CD4-positive, alpha-beta memory T cell (primary cell): ENCODE results near the gene ICAM1. TPM values are rescaled to one million over a fixed set of nuclear protein-coding genes. Genes with fewer than 3 reads are reported as not detected.

Source experiments
- CTCF ChIA-PET: fragments of 350-600 bp; sonication (Branson Sonifier 250); formaldehyde crosslinking; loops from one replicate; lab custom pipeline; 2021; ENCODE audit warnings: inconsistent platforms; ENCODE audit not compliant: partially characterized antibody; lab: Charles Lee
- POLR2A ChIA-PET: fragments of 350-600 bp; sonication (Branson Sonifier 250); formaldehyde crosslinking; loops from one replicate; lab custom pipeline; 2021; ENCODE audit not compliant: partially characterized antibody; lab: Charles Lee
- DNase-seq, 5 donors: peaks; one replicate each; pipeline versions ENCODE4 v3.0.0 to v3.0.0-alpha.2; 2020 to 2022; ENCODE audit warnings: mixed read lengths in 1 of 5
- H3K27ac ChIP-seq: one replicate; pipeline ENCODE4 v1.7.0; 2013; ENCODE audit warnings: low read depth, low read length
- H3K27me3 ChIP-seq: 2 replicates; pipeline ENCODE4 v1.7.0; 2013; ENCODE audit warnings: mild to moderate bottlenecking, low read length, moderate library complexity; ENCODE audit not compliant: insufficient read depth
- H3K36me3 ChIP-seq: 2 replicates; pipeline ENCODE4 v1.7.0; 2013; ENCODE audit warnings: mild to moderate bottlenecking, low read length, moderate library complexity; ENCODE audit not compliant: insufficient read depth
- H3K4me1 ChIP-seq: 2 replicates; pipeline ENCODE4 v1.7.0; 2013; ENCODE audit warnings: mild to moderate bottlenecking, low read length, moderate library complexity; ENCODE audit not compliant: insufficient read depth
- H3K4me3 ChIP-seq, 2 donors: one replicate each; pipeline ENCODE4 v1.7.0; 2013; ENCODE audit warnings: low read length in 2 of 2, mild to moderate bottlenecking in 1 of 2
- H3K9me3 ChIP-seq, 2 donors: one replicate each; pipeline ENCODE4 v1.7.0; 2013; ENCODE audit warnings: low read length in 2 of 2, control low read depth in 1 of 2; ENCODE audit not compliant: control insufficient read depth in 1 of 2
- H3K27ac Mint-ChIP-seq, 7 donors: one replicate each; pipeline ENCODE4 v1.8.0; 2020 to 2021; ENCODE audit warnings: mixed read lengths in 7 of 7, mild to moderate bottlenecking in 6 of 7, inconsistent platforms in 3 of 7, moderate library complexity in 3 of 7
- H3K27me3 Mint-ChIP-seq, 2 donors: one replicate each; pipeline ENCODE4 v1.8.0; 2020 to 2021; ENCODE audit warnings: mixed read lengths in 2 of 2
- H3K36me3 Mint-ChIP-seq, 2 donors: one replicate each; pipeline ENCODE4 v1.8.0; 2020 to 2021; ENCODE audit warnings: mixed read lengths in 2 of 2, inconsistent platforms in 1 of 2, mild to moderate bottlenecking in 1 of 2
- H3K4me1 Mint-ChIP-seq, 4 donors: one replicate each; pipeline ENCODE4 v1.8.0; 2020 to 2021; ENCODE audit warnings: mixed read lengths in 4 of 4, mild to moderate bottlenecking in 1 of 4
- H3K4me3 Mint-ChIP-seq, 8 donors: one replicate each; pipeline ENCODE4 v1.8.0; 2020 to 2021; ENCODE audit warnings: mixed read lengths in 8 of 8, mild to moderate bottlenecking in 7 of 8, moderate library complexity in 6 of 8, inconsistent platforms in 3 of 8
- H3K9me3 Mint-ChIP-seq, 8 donors: one replicate each; pipeline ENCODE4 v1.8.0; 2020 to 2021; ENCODE audit warnings: mixed read lengths in 8 of 8, mild to moderate bottlenecking in 5 of 8, inconsistent platforms in 3 of 8, moderate library complexity in 1 of 8
- intact Hi-C: fragments of 100-400 bp; cut with micrococcal nuclease; formaldehyde crosslinking; loops from one replicate; pipeline ENCODE4 v1.15.1; 2023
- polyA plus RNA-seq, 2 donors: library from polyadenylated mRNA; unstranded; fragments of 300-500 nt; fragmentation: Illumina TruSeq; gene quantifications; one replicate each; pipeline ENCODE4 v1.2.3, GENCODE V29; 2021
- total RNA-seq, 2 experiments: library from RNA; stranded (reverse); gene quantifications; one replicate each; pipeline ENCODE4 v1.2.3, GENCODE V29; 2021

ICAM1 gene
- total and polyA plus RNA-seq, 4 experiments from 2014 or later = 2.5 to 8.2 (median 7.8) TPM

DNA sequence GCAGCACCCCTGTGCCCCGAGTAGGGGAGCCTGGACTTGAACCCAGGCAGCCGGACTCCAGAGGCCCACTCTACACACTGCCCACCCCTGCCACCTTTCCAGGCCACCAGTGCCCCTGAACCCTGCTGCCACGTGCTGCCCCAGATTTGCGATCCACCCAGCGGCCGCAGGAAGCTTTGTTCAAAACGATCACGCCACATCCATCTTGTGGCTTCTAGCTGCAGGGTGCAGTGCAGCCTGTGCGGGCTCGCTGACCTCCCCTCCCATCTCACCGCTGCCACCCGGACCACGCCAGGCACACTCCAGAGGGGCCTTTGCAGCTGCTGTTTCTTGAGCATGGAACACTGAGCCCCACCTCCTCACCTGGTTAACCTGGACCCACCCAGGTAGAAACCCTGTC, 58.6 kb downstream of the ICAM1 start:
- Mint-ChIP-seq H3K9me3 (no peaks in the 10 kb centered on the region), H3K4me1 (peaks cover 7 to 38% (median 22%) of the 10 kb centered on the region in 4 donors), H3K36me3 (peaks cover 10 to 38% of the 10 kb centered on the region in 2 donors), H3K27me3 (no peaks in the 10 kb centered on the region), H3K4me3 (no peak overlapping the region), H3K27ac (peak overlapping the region in 1 of 7 donors; percentile 47)
- Histone ChIP-seq H3K9me3 (no peaks in the 10 kb centered on the region), H3K4me3 (no peak overlapping the region), H3K27ac (no peak overlapping the region), H3K4me1 (peaks cover 25% of the 10 kb centered on the region), H3K27me3 (no peaks in the 10 kb centered on the region), H3K36me3 (peaks cover 56% of the 10 kb centered on the region)
- intact Hi-C loops = no loop called here
- ChIA-PET CTCF (interaction anchor here (3.3 kb wide), 1 partner anchor 70 kb away, joined by 18 read pairs; no protein-coding TSS in a partner anchor), POLR2A (interaction anchor here (0.9 to 1.0 kb wide), 2 partner anchors 50 to 58 kb away, joined by 3 to 4 read pairs; partner anchors contain the start of gene ICAM1)
- DNase-seq = no peak

DNA sequence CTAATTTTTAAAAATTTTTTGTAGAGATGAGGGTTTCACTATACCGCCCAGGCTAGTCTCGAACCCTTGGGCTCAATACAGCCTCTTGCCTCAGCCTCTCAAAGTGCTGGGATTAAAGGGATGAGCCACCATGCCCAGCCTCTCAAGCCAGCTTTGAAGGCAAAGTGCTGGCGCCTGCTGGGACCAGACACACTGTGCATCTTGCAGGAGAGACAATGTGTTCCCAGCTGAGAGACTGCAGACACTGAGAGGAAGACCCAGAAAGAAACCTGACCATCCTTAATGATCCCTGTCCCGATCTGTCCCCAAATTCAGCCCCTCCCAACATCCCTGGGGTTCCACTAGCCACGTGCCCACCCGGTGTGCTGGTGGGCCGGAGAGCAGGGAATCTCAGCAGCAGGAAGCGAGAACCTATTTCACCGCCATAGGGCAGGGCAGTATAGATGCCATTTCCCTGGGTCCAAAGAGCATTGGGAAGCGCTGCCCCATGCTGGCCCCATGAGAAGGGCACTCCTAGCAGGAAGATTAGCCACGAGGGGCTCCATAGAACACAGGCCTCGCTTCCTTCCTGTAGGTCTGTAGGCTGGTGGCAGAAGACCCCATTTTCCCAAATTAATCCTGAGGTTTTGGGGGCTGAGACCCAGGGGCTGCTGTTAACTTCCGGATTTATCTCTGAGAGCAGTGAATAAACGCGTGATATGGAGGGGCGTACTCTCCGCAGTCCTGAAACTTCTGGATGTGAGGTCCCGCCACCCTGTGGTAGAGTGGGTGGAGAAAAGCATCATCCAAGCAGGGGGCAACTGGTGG, 61.4 kb downstream of the ICAM1 start:
- ChIA-PET POLR2A (interaction anchor here (0.6 to 3.6 kb wide), 10 partner anchors 10 to 234 kb away, joined by 3 to 33 read pairs (median 6); partner anchors contain the start of genes CDC37, FDX2, ICAM1 and KRI1), CTCF (interaction anchor here (0.6 to 3.3 kb wide), 4 partner anchors 12 to 82 kb away, joined by 3 to 18 read pairs (median 5); no protein-coding TSS in a partner anchor)
- H3K27ac ChIP-seq = peak overlapping the region; percentile 88
- H3K4me1 ChIP-seq = peaks cover 37% of the 10 kb centered on the region
- Mint-ChIP-seq H3K36me3 (peaks cover 10 to 38% of the 10 kb centered on the region in 2 donors), H3K9me3 (no peaks in the 10 kb centered on the region), H3K27me3 (no peaks in the 10 kb centered on the region), H3K4me3 (peak overlapping the region; percentile 92 to 99 (median 96)), H3K4me1 (peaks cover 7 to 54% (median 26%) of the 10 kb centered on the region in 4 donors), H3K27ac (peak overlapping the region; percentile 91 to 98 (median 97))
- H3K4me3 ChIP-seq = peak overlapping the region; percentile 73 to 89
- no peak for DNase-seq
- H3K27me3 ChIP-seq = no peaks in the 10 kb centered on the region
- intact Hi-C loops = loop anchor here (2.0 to 5.0 kb wide), 3 partner anchors 44 to 515 kb away; partner anchors contain the start of genes FBXL12, ICAM5 and PPAN
- peaks cover 53% of the 10 kb centered on the region for H3K36me3 ChIP-seq
- H3K9me3 ChIP-seq = no peaks in the 10 kb centered on the region

DNA sequence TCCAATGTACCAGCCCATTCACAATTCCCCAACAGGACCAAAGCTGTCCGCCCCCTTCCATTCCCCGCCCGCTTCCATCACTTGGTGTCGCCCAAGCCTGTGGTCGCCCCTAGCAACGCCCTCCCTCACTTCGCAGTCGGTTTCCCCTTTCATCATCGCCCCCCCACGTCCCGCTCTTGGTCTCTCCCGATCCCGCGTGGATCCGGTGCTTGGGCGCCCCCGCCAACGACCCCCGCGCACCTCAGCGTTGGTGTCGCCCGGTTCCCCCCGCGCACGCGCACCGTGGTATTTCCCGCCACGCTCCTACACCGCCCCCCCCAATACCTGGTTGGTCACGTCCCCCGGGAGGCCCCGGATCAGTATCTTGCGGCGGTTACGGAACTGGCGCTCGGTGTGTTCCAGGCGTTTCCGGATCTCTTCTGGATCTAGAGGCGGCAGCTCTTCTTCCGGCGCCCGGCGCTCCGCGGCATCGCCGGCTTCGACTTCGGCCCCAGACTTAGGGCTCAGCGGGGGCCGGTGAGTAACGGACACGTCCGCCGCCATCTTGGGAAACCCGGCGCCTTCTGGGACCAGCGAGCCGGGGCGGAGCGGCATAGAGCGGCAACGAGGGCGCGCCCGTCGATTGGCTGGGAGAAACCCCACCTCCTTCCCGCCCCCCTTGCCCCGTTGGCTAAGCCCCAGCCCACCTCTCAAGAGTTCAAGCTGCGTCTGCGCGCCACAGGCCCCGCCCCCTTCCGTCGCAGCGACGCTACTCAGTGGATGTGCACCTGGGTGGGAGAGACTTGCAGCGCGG, 62.2 kb downstream of the ICAM1 start, which contains the start of gene RAVER1:
Gene RAVER1 (minus strand): TSS at position 565 of the 793 bp plus-strand sequence. CDS start 22 bp downstream, at position 543.
- POLR2A ChIA-PET = interaction anchor here (0.6 to 3.6 kb wide), 19 partner anchors 10 to 385 kb away, joined by 3 to 33 read pairs (median 4); partner anchors contain the start of genes CDC37, DNM2, FDX2 and ICAM1
- intact Hi-C loops = loop anchor here (1.0 to 5.0 kb wide), 7 partner anchors 17 to 516 kb away; partner anchors contain the start of genes CDC37, FBXL12, FDX2 and ICAM1
- Histone ChIP-seq H3K4me1 (peaks cover 44% of the 10 kb centered on the region), H3K9me3 (no peaks in the 10 kb centered on the region), H3K27ac (peak within 1 kb of the TSS; percentile 88), H3K36me3 (peaks cover 45% of the 10 kb centered on the region), H3K27me3 (no peaks in the 10 kb centered on the region), H3K4me3 (peak within 1 kb of the TSS; percentile 73 to 89)
- no peaks in the 10 kb centered on the region for H3K27me3 Mint-ChIP-seq
- H3K36me3 Mint-ChIP-seq = peaks cover 10 to 35% of the 10 kb centered on the region in 2 donors
- H3K4me1 Mint-ChIP-seq = peaks cover 7 to 57% (median 27%) of the 10 kb centered on the region in 4 donors
- DNase-seq = peak; percentile 97 to 98 (median 98)
- no peaks in the 10 kb centered on the region for H3K9me3 Mint-ChIP-seq
- peak within 1 kb of the TSS; percentile 91 to 98 (median 97) for H3K27ac Mint-ChIP-seq
- CTCF ChIA-PET = interaction anchor here (0.6 to 1.3 kb wide), 3 partner anchors 13 to 83 kb away, joined by 4 to 6 read pairs (median 4); no protein-coding TSS in a partner anchor
- H3K4me3 Mint-ChIP-seq = peak within 1 kb of the TSS; percentile 92 to 99 (median 96)

DNA sequence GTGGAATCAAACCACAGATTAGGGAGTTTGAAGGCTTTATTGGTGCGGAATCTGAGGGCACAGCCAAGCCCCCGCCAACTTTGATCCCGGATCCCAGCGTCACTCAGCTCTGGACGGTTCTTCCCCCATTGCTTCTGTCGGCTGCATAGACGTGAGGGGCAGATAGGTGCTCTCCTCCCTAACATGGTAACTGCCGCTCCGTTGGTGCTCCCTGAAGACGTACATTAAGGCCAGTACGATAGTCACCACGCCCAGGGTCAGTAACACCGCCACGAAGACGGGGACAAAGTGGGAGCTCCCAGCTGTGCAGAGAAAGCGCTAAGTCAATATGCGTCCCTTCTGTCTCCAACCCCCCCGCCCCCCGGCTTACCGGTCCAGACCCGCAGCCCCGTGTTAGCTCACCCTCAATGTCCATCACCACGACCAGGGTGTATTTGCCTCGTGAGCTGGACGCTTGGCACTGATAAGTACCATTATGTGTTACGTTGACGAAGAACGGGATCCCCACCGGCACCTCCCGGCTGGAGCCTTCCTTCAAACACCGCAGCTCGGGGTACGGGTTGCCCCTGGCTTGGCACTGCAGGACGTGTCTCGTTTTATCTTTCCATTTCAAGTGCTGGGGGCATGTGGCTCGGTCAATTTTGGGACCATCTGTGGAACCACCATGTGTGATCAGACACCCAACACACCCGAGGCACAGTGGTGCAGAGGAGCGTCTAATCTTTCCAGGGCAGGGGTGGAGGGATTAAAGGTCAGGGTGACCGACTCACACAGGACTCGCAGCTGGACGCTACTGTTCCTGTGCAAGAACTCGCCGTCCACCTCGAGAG, 63.1 kb downstream of the ICAM1 start:
- peaks cover 36% of the 10 kb centered on the region for H3K36me3 ChIP-seq
- peak overlapping the region; percentile 92 to 99 (median 96) for H3K4me3 Mint-ChIP-seq
- ChIA-PET CTCF (interaction anchor here (0.6 to 1.3 kb wide), 3 partner anchors 54 to 84 kb away, joined by 4 to 6 read pairs (median 4); no protein-coding TSS in a partner anchor), POLR2A (interaction anchor here (0.6 to 3.6 kb wide), 19 partner anchors 9 to 1820 kb away, joined by 3 to 33 read pairs (median 4); partner anchors contain the start of genes CDC37, DNM2, FDX2 and ICAM1)
- peaks cover 52% of the 10 kb centered on the region for H3K4me1 ChIP-seq
- no peaks in the 10 kb centered on the region for H3K9me3 ChIP-seq
- H3K36me3 Mint-ChIP-seq = peaks cover 14 to 42% of the 10 kb centered on the region in 2 donors
- peaks cover 15 to 65% (median 35%) of the 10 kb centered on the region in 4 donors for H3K4me1 Mint-ChIP-seq
- peak overlapping the region; percentile 57 to 73 for H3K4me3 ChIP-seq
- intact Hi-C loops = loop anchor here (1.0 to 5.0 kb wide), 7 partner anchors 18 to 517 kb away; partner anchors contain the start of genes CDC37, FBXL12, FDX2 and ICAM1
- no peak for DNase-seq
- H3K27me3 Mint-ChIP-seq = no peaks in the 10 kb centered on the region
- no peaks in the 10 kb centered on the region for H3K9me3 Mint-ChIP-seq
- peak overlapping the region; percentile 91 to 98 (median 97) for H3K27ac Mint-ChIP-seq
- H3K27me3 ChIP-seq = no peaks in the 10 kb centered on the region
- H3K27ac ChIP-seq = peak overlapping the region; percentile 88

DNA sequence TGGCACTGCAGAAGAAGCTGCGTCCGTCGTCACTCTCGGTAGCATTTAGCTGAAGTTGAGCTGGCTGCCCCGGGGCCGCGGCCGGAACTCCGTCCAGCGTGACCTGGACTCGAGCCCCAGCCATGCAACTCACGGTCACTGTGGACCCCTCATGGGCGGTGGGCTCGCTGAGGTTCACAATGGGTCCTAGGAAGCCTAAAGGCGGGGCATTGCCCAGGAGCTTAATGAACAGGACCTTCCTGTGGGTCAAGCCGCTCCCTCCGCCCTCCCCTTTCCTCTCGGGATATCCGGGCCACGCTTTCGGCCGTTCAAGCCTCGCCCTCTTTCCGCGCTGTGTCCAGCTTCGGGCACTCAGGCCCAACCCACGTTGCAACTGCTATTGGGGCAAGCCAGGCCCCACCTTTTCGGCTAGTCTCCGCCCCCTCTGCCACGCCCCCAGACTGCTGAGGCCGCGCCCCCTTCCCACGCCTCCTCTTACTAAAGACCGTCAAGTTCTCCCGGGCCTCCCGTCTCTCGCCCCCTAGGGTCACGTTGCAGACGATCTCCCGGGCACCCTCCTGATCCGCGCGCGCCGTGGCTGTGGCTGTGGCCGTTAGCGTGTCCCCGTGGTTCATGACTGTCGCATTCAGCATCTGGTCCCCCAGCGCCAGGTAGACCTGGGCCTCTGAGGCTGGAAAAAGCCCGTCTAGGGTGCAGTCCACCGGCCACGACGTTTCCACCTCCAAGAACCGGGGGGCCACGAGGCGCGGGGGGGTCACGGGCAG, 63.9 kb downstream of the ICAM1 start:
- peak in 1 of 5 donors; percentile 10 for DNase-seq
- Mint-ChIP-seq H3K4me1 (peaks cover 18 to 73% (median 42%) of the 10 kb centered on the region in 4 donors), H3K36me3 (peaks cover 12 to 43% of the 10 kb centered on the region in 2 donors), H3K27me3 (no peaks in the 10 kb centered on the region), H3K27ac (peak overlapping the region in 3 of 7 donors; percentile 61 to 98 (median 65)), H3K4me3 (peak overlapping the region in 2 of 8 donors; percentile 41 to 67), H3K9me3 (no peaks in the 10 kb centered on the region)
- H3K36me3 ChIP-seq = peaks cover 28% of the 10 kb centered on the region
- ChIA-PET CTCF (interaction anchor here (1.1 to 1.3 kb wide), 2 partner anchors 54 to 65 kb away, joined by 3 to 4 read pairs; no protein-coding TSS in a partner anchor), POLR2A (interaction anchor here (0.6 to 3.6 kb wide), 6 partner anchors 19 to 1821 kb away, joined by 3 to 33 read pairs (median 8); partner anchors contain the start of genes FDX2, ICAM1, TYK2 and ZNF414)
- H3K4me1 ChIP-seq = peaks cover 56% of the 10 kb centered on the region
- intact Hi-C loops = loop anchor here (5.0 kb wide), 1 partner anchor 517 kb away; the partner anchor contains the start of gene FBXL12
- H3K27ac ChIP-seq = peak overlapping the region; percentile 88
- H3K4me3 ChIP-seq = no peak overlapping the region
- H3K27me3 ChIP-seq = no peaks in the 10 kb centered on the region
- no peaks in the 10 kb centered on the region for H3K9me3 ChIP-seq
